GM18499 (cell line): ENCODE results near the gene TLL2.

Experiments used
- ATAC-seq: cut with Tn5 transposase; IDR thresholded peaks from one replicate; pipeline ENCODE4 v1.9.1; 2021; ENCODE audit warnings: moderate number of reproducible peaks; ENCODE audit not compliant: insufficient read depth, unreplicated experiment

The TLL2 gene

GRCh38 chr10:96470116-96470743 is 43.5 kb downstream of the TLL2 start:
- no peak for ATAC-seq

DNA sequence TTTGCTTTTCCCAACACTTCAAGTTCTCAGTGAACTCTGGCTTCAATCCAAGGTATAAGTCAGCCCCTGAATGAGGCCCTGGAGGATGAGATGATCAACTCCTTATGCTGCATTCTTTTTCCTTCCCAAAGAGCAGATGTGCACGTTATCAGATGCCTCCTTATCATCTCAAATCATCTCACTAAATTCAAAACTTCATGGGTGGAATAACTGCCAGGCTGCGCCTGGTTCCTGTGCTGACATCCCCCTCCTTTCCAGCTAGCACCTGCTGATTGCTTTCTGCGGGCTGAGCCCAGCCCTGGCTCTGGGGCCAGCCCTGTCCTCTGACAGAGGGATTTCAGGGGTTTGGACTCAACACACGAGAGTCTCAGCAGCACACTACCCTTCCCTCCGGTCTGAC is 44.9 kb downstream of the TLL2 start:
- ATAC-seq, result no peak

GRCh38 chr10:96465599-96465998 is 48.1 kb downstream of the TLL2 start:
- ATAC-seq, result no peak

- ATAC-seq, result no peak
Measured at GRCh38 chr10:96463562-96463961, 50.2 kb downstream of the TLL2 start.

DNA sequence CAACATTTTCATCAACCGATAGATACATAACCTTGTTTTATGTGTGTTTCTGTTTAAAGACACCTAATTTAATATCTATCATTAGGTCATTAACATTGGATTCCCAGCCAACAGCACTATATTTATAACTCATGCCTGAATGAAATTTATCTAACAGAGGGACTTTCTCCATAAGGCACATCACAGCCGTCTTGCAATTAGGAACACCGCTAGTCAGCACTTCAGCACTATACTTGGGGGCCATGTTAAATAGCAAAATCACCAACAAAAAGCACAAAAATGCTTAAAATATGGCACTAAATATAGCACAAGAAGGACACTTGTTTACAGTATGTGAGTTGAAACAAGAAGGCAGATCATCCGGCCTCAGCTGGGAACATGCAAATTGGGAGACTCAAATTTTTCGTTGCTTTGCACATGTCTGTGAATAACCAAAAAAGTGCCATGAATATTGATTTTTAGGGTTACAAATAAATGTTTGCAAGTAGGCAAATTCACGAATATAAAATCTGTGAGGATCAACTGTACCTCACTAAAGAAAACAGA is 51.0 kb downstream of the TLL2 start:
- no peak for ATAC-seq

DNA sequence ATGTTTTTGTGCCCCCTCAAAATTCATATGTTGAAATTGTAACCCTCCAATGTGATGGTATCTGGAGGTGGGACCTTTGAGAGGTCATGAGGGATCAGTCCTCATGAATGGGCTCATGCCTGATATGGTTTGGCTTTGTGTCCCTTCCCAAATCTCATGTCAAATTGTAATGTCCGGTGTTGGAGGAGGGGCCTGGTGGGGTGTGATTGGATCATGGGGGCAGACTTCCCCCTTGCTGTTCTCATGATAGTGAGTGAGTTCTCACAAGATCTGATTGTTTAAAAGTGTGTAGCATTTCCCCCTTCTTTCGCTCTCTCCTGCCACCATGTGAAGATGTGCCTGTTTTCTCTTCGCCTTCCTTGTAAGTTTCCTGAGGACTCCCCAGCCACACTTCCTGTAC is 53.4 kb downstream of the TLL2 start:
- ATAC-seq, result no peak

DNA sequence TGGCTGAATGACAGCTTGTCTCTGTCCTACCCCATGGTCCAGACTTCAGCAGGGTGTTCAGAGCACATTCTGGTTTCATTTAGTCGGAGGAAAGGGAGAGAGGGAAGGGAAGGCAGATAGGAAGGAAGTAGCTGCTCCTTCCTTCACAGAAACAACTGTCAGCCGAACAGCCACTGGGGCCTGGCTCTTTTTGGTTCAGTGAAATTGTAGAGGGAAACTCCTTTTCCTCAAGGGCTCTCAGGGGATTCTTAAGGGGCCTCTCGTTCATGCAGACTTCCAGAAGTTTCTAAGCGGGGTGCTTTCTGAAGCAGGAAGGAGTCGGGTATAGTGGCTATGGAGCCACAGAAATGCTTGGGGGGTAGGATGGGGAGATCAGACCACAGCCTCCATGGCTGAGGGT is 56.4 kb downstream of the TLL2 start:
- ATAC-seq, result no peak

GRCh38 chr10:96456296-96456840 is 57.4 kb downstream of the TLL2 start:
- ATAC-seq, result no peak

DNA sequence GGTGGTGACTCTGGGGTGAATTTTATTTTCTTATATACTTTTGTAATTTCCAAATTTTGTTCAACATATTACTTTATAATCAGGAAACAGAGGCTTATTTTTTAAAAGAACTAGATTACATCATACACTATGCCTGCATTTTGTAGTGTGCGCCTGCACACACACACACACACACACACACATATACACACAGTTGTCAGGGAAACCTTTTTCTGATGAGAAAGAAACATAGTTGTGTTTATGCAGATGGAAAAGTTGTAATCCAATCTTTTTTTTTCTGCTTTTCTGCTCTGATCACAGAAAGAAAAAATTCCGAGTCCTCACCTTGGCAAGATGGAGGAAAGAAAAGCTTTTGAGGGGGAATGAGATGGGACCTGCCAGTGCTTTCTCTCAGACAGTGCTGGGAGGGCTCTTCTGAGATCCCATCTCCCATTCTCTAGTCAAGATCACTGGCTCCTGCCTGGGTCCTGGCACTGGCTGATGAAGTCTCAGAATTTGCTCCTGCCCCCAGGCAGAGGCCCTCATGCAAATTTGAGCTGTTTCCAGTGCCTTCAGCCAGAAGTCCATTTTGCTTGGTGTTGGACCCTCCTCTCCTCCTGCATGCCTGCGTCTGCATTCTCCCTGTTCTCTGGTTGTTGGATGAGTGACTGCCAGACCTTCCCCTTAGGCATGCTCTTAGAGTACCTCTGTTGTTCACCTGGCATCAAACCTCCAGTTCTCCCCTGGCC is 59.7 kb downstream of the TLL2 start:
- no peak for ATAC-seq

GRCh38 chr10:96452494-96453153 is 61.1 kb downstream of the TLL2 start:
- ATAC-seq, result no peak

- ATAC-seq, result no peak
Measured at GRCh38 chr10:96450529-96451207, 63.1 kb downstream of the TLL2 start.

- no peak for ATAC-seq
Measured at GRCh38 chr10:96448558-96448957, 65.2 kb downstream of the TLL2 start.

- ATAC-seq, result no peak
Measured at GRCh38 chr10:96448021-96448457, 65.7 kb downstream of the TLL2 start.

- no peak for ATAC-seq
Measured at GRCh38 chr10:96446966-96447596, 66.6 kb downstream of the TLL2 start.

DNA sequence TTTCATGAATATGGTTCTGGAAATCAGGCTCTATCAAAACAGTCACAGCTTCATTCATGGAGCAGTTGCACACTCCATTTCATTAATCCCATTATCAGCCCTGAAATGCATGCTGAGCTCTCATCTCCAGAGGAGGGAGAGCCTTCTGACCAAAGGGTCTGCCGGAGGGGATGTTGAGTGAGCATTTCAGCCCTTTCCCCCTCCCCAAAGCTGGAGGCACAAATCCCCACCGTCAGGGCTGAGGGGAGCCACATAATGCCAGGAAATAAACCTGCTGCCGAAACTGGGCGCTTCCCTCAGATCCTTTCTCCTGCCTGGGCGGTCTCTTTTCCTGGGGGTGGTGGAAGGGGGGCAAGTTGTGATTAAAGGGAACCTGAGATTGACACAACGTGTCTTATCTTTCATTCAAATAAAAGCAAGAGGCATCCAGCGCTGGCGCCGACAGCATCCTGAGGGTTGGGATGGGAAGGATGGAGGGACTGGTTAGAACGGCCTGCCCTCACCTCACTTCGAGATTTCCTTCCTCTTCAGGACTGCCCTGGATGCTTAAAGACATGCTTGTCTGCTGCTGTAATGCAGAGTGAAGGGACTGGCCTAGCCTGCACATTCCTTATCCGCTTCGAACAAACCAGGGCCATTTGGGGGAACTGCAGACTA is 71.6 kb downstream of the TLL2 start:
- ATAC-seq, result no peak

- no peak for ATAC-seq
Measured at GRCh38 chr10:96441322-96441885, 72.3 kb downstream of the TLL2 start.

DNA sequence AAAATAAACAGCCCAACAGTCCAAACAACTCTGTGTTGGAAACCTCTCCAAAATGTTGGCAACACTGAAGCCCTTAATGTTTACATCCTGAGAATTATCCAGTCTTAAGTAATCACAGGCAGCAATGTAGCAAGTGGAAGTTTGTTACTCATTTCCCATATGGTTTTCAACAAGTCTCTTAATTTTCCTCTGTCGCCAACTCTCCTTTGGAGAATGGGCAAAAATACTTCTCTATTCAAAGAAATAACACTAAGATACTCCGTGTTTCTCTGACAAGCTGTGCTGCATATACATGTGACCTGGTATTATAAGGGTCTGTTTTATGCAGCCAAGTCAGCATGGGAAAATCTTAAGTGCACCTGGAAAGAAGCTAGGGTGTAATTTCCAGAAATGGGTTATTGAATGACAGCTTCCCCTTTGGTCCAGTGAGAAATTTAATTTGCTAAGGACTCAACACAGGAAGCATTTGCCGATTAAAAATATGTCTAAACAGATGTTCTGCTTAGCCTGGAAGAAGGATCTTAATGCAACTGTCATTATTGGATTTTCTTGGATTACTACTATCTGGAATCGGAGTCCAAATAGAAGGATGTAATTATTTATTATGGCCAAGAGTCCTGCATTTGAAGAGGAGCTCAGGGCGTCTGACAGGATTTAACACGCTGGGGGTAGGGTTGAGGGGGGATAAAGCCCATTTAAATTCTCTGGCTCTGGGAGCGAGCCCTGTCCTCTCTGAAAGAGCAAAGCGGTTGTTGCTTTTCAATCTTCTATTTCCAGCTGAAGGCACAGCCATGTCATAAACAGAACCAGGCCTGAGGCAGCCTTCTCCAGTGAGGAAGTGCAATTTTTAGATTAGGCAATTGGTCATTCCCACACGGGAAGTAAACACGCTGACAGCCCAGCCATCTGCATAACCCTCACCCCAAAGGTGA is 73.1 kb downstream of the TLL2 start:
- ATAC-seq, result no peak

- ATAC-seq, result no peak
Measured at GRCh38 chr10:96439725-96440124, 74.0 kb downstream of the TLL2 start.
